GM19467 (cell line): Measurements from ENCODE around the gene EPHA6.
"Not testable (repeated sequence)": the region's sequence is repeated elsewhere in the genome, so short reads cannot be mapped to it uniquely, and the experiment has no call there.

Source experiments
- ATAC-seq: cut with Tn5 transposase; IDR thresholded peaks from one replicate; pipeline ENCODE4 v1.9.1; 2021; ENCODE audit warnings: mild to moderate bottlenecking, moderate library complexity; ENCODE audit not compliant: unreplicated experiment

Gene EPHA6

GRCh38 chr3:96900566-96900965, 86.2 kb downstream of the EPHA6 start:
- ATAC-seq: no peak

GRCh38 chr3:96915445-96915844, 101.1 kb downstream of the EPHA6 start:
- no peak for ATAC-seq

GRCh38 chr3:96931119-96931862, 116.9 kb downstream of the EPHA6 start:
- no peak for ATAC-seq

- ATAC-seq: not testable (repeated sequence)
Measured at GRCh38 chr3:96942131-96942530, 127.7 kb downstream of the EPHA6 start.

- no peak for ATAC-seq
Measured at GRCh38 chr3:96958856-96959255, 144.5 kb downstream of the EPHA6 start.

- ATAC-seq: no peak
Measured at GRCh38 chr3:96959474-96959873, 145.1 kb downstream of the EPHA6 start.

- no peak for ATAC-seq
Measured at GRCh38 chr3:96959901-96960641, 145.7 kb downstream of the EPHA6 start.

GRCh38 chr3:96960661-96961330, 146.4 kb downstream of the EPHA6 start:
- ATAC-seq: no peak

GRCh38 chr3:96961576-96961975, 147.2 kb downstream of the EPHA6 start:
- no peak for ATAC-seq

GRCh38 chr3:96966181-96966929, 152.0 kb downstream of the EPHA6 start:
- no peak for ATAC-seq

- ATAC-seq: no peak
Measured at GRCh38 chr3:96970211-96970610, 155.8 kb downstream of the EPHA6 start.

GRCh38 chr3:96977671-96978070, 163.3 kb downstream of the EPHA6 start:
- ATAC-seq: no peak

GRCh38 chr3:96983716-96984115, 169.3 kb downstream of the EPHA6 start:
- not testable (repeated sequence) for ATAC-seq

GRCh38 chr3:96986241-96986640, 171.8 kb downstream of the EPHA6 start:
- ATAC-seq: no peak

GRCh38 chr3:96991231-96991630, 176.8 kb downstream of the EPHA6 start:
- no peak for ATAC-seq

GRCh38 chr3:96991800-96992365, 177.5 kb downstream of the EPHA6 start:
- ATAC-seq: no peak

- no peak for ATAC-seq
Measured at GRCh38 chr3:96994988-96995387, 180.6 kb downstream of the EPHA6 start.

GRCh38 chr3:96996009-96996408, 181.6 kb downstream of the EPHA6 start:
- ATAC-seq: no peak

- ATAC-seq: no peak
Measured at GRCh38 chr3:97001611-97002010, 187.2 kb downstream of the EPHA6 start.

- no peak for ATAC-seq
Measured at GRCh38 chr3:97009427-97010019, 195.1 kb downstream of the EPHA6 start.
